GM18873 (cell line): Measurements from ENCODE around the gene APCDD1L.
"Not testable (repeated sequence)": the region's sequence is repeated elsewhere in the genome, so short reads cannot be mapped to it uniquely, and the experiment has no call there.

ENCODE experiments used
- ATAC-seq: cut with Tn5 transposase; IDR thresholded peaks from one replicate; pipeline ENCODE4 v1.9.1; 2021; ENCODE audit warnings: mild to moderate bottlenecking, moderate library complexity, moderate number of reproducible peaks; ENCODE audit not compliant: unreplicated experiment, low FRiP score

APCDD1L gene

DNA sequence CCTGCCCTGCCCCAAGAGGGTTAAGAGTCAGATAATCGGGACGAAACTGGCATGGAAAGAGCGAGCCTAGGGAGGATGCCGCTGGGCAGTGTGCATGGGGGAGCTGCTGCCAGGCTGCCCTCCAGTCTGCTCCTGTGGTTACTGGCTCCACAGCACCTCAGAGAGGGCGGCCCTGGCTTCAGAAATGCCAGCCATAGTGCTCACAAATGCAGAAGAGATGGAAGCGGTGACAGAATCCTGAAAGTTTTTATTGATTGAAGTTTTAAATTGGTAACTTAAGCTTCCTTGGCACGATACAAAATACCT is 68.3 kb downstream of the APCDD1L start:
- no peak for ATAC-seq

DNA sequence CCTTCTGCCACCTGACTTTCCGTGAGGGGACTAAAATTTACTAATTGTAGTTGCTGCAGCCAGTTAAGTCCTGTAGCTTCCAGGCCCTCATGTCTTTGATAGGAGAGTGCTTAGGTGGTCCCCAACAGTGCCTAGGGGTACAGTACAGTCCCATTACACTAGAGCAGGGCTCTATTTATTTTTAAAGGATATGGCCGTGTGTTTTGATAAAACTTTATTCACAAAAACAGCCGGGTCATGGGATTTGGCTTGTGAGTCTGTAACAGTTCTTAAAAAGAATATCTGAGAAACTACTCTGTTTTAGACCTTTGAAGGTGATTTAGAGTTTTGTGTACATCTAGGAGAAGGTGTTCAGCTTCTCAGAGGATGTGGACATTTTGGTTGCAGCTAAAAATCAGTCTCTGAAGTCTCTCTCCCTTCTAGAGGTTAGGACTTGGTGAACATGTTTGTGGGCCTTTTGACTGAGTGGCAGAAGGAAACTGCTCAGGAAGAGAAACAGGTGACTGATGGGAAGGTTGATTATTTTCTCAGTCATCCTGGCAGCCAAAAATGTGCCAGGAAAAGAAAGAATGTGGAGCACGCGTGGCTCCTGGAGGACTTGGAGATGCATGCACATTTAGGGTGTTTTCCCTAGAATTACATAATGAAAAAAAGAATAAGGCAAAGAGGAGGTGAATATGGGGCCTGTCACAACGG is 68.8 kb downstream of the APCDD1L start:
- no peak for ATAC-seq

DNA sequence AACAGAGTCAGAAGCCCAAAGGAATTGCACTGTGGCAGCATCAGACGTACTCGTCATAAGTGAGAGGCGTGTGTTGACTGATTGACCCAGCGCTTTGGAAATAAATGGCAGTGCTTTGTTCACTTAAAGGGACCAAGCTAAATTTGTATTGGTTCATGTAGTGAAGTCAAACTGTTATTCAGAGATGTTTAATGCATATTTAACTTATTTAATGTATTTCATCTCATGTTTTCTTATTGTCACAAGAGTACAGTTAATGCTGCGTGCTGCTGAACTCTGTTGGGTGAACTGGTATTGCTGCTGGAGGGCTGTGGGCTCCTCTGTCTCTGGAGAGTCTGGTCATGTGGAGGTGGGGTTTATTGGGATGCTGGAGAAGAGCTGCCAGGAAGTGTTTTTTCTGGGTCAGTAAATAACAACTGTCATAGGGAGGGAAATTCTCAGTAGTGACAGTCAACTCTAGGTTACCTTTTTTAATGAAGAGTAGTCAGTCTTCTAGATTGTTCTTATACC is 70.4 kb downstream of the APCDD1L start:
- ATAC-seq: no peak

DNA sequence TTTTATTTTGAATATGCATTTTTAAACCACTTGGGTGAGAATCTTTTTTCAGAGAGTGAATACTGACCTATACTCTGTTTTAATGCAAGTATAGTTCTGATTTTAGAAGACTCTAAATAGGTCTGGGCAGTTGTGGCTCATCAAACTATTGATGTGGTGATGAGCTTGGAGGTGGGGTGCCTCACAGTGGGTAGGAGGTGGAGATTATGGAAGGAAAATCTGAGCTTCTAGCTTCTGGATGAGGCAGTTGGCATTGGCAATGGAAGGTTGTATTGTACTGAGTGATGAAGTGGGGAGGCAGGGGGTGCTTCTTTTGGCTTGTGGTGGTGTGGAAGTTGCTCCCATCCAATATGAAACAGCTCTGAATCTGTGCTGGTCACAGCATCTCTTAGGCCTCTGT is 73.5 kb downstream of the APCDD1L start:
- ATAC-seq: no peak

DNA sequence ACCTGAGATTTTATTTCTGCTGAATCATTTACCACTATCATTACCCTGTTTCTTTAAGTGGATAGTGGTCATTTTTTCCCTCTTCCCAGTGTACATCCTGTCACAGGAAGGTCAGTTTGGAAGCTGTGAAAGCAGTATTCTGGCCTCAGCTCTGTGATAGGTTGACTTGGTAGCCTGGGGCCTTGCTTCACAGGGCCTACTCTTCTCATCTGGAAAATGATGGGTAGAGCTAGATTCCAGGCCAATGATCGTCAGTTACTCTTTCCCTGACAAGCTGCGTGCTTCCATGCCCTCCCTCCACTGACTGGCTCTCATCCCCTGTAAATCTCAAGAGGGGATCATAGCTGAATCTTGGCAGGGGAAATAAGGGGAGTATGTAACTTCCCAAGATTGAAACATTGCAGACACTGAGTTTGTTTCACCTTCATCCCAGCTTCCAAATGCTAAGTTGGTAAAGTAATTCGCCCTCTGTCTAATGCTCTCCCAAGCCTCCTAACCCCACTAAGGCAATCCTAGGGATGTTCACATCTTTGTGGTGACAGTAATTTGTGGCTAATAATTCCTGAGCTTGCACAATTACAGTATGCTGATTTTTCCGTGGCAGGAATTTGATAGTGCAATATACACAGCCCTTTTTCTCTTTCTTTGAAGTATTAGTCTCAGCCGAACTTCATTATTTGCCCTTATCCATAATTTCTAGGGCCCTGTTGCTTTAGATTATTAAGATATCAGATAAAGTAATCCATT is 75.0 kb downstream of the APCDD1L start:
- ATAC-seq: no peak

DNA sequence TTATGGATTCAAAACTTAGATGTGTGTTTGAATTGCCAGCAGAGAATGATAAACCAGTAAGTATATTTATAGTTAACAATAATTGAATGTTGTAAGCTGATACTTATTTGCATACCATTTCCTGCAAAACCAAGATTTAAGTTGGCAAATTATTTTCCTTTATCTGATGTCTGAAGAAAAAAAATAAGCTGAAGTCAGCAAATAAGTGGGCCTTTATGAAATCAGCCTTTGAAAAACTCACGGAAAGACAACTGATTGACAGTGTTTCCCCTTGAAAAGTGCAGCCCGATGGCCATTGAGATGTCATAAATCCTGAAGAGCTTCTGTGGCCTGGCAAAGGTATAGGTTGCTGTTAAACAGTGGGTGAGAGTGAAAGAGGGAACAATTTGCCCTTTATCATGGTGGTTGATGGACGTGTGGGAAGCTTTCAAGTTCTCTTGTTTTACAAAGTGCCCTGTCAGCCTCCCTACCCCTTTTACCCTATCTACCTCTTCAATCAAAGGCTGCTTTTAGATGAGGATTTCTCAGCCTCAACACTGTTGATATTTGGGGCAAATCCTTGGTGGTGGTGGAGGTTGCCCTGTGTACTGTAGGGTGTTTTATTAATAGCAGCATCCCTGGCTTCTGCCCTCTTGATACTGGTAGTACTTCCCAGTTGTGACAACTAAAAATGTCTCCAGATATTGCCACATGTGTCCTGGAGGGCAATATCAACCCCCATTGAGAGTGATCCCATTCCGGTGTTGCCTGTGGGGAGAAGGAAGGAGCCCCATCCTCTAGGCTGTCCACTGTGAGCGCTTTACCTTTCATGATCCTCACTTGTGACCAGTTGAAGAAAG is 76.0 kb downstream of the APCDD1L start:
- ATAC-seq: no peak

DNA sequence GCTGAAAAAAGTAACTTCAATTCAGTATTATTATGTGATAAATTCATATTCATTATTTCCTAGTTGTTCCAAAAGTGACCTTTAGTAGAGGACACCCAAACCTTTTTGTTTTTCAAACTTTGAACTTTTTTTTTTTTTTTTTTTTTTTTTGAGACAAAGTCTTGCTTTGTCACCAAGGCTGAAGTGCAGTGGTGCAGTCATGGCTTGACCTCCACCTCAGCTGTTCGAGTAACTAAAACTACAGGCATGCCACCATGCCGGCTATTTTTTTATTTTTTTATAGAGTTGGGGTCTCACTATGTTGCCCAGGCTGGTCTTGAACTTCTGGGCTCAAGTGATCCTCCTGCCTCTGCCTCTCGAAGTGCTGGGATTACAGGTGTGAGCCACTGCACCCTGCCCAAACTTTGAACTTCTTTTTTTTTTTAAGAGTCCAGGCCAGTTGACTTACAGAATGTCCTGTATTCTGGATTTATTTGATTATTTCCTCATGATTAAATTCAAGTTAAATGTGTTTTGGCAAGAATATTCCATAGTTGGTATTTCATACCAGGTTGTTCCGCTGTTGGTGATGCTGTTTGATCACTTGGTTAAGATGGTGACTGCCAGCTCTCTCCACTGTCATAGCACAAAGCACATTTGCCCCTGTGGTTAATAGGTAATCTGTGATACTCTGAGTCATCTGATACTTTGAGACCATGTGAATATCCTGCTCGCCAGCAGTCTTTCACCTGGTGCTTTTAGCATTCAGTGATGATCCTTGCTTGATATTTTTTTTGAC is 78.1 kb downstream of the APCDD1L start:
- ATAC-seq: no peak

DNA sequence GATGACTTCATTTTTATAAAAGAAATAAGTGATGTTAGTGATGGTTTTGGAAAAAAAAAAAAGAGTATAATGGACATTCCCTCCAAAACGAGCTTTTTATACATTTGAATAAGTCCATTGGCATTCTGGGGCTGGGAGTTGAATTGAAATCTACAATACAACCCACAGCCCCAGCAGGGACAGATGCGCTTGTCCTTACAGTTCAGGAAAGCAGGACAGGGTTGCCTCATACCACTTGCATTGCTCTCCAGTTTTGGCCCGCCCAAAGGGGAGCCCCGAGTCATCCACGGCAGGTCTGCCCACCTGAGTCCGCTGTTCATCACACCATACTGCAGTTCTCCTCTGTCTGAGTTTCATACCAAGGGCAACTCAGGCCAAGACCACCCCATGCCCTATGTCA is 80.0 kb downstream of the APCDD1L start:
- ATAC-seq: no peak

DNA sequence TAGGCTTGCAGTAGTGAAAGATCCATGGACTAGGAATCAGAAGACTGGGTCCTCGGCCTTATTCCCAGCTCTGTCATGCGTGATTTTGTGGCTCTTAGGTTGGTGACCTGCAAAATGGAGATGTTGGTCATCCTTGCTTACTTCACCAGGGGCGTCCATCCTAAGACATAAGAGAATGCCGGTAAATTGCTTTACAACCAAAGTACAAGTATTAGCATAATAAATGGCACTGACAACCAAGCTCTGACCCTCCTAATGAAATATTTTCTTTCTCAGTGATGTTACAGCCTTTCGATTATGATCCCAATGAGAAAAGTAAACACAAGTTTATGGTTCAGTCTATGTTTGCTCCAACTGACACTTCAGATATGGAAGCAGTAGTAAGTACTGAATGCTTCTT is 80.9 kb downstream of the APCDD1L start:
- no peak for ATAC-seq

DNA sequence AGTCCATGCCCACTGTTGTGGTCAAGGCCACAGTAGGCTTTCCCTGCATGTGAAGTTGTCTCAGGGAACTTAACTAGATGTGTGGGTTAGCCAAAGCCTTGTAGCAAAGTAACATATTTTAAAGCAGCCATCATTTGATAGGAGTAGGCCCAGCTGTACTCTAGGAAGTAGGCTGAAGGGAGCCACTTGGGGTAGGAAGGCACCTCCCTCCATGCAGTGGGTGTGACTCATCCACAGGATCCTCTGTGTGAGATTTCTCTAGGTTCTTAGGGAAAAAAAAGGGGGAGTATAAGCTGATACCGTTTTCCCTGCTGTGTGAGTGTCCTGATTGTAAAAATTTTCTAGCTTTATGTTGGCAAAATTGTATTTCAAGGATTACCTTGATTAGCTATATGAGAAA is 81.4 kb downstream of the APCDD1L start:
- ATAC-seq: no peak

DNA sequence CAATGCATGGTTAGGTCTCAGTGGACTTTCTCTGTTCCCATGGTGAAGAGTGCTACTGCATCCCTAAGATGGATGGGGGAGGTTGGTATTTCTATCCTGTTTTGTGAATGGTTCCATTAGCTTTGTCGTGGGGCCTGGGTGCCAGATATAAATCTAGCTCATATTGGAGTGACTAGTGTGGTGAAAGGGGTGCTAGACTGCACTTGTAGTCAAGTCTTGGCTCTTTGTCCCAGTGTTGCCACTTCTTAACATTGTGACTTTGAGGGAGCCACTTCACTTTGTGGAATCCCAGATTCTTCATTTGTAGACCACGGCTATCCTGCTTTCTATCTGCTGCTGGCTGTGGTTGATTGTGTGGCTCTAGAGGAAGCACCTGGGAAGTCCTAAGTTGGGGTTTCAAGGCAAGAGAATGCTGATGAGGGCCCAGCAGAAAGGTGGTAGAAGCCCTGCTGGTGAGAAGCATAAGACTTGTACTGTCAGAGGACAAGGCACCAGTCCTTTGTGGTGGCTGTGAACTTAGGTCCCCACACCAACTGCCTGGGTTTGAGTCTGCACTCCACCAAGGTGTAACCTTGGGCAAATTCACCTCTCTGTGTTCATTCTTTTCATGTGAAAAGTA is 82.1 kb downstream of the APCDD1L start:
- ATAC-seq: no peak

DNA sequence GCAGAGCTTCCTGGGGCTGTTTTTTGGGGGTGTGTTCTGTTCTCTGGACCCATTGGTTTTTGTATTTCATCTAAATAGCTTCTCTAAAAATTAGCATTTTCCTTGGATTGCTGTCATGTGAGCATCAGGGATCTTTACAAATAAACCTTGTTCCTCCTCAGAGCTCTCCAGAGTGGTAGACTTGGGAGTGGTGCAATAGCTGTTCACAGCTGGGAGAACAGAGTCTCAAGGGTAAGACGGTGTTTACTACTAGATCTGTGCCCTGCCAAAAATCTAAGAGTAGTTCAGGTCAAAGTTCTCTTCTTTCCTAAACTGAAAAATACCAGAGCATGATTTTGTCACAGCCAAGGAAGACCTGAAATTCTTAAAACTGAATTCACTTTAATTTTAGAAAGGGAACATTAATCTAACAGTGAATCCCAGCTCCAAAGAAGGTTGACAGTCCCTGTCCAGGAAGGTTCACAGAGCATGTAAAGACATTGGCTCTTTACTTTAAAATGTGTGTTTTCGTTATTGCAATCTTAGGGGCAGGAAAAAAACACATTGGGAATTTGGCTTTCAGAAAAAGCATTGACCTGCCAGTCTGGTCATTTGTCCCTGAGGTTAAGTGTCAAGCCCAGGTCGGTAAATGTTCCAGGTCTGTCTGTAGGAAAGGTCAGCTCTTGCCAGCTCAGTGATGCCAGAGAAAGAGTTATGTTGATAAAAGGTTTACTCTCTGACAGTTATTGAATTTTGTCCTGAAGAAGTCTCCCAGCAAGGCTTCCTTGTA is 82.8 kb downstream of the APCDD1L start:
- no peak for ATAC-seq

DNA sequence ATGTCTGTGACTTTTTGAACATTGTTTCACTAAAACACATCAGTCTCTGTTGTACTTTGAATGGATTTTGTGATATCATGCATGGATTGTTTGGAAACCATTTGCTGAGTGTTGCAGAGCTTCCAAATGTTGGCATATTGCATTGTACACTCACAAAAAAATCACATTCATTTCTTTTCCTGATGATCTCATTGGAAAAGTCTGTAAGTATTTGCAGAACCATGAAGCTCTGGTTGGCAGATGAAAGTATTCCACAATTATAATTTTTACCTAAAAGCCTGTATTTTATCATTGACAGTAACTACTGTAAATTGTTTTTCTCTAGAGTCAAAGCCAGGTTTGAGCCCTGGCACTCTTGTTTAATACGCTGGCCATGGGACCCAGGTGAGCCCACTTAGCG is 84.1 kb downstream of the APCDD1L start:
- no peak for ATAC-seq

DNA sequence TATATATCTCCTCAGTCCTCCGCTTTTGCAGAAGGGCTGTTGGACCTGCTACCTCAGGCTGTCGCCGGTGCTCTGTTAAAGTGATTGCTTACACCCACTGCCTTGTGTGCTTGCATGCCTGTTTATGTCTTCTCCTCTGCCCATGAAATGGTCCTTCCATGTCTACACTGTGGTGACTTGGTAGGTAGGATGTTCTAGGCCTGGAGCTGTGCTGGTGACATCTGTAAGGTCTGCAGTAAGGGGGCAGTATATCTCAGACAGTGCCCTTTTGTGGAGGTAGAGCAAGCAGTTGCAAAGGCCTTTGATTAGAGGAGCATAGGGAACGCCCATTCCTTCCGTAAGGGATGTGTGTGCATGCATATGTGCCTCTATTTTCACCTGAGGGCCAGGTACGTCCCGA is 85.9 kb downstream of the APCDD1L start:
- no peak for ATAC-seq

DNA sequence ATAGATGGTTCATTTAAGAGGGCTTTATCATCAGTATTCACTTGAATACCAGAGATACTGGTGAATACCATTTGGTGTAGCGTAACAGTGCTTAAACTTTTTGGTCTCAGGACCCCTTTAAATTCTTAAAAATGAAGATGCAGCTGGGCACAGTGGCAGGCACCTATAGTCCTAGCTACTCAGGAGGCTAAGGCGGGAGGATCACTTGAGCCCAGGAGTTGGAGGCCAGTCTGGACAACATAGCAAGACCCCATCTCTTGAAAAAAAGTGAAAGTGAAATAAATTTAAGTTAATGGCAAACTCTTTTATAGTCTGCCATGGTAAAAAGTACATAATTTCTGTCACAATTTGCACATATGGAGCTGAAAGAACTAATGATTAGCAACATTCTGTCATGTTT is 86.8 kb downstream of the APCDD1L start:
- ATAC-seq: no peak

DNA sequence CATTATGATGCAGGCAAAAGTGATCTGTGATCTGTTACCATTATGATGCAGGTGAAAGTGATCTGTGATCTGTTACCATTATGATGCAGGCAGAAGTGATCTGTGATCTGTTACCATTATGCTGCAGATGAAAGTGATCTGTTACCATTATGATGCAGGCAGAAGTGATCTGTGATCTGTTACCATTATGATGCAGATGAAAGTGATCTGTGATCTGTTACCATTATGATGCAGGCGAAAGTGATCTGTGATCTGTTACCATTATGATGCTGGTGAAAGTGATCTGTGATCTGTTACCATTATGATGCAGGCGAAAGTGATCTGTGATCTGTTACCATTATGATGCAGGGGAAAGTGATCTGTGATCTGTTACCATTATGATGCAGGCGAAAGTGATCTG is 87.6 kb downstream of the APCDD1L start:
- not testable (repeated sequence) for ATAC-seq

DNA sequence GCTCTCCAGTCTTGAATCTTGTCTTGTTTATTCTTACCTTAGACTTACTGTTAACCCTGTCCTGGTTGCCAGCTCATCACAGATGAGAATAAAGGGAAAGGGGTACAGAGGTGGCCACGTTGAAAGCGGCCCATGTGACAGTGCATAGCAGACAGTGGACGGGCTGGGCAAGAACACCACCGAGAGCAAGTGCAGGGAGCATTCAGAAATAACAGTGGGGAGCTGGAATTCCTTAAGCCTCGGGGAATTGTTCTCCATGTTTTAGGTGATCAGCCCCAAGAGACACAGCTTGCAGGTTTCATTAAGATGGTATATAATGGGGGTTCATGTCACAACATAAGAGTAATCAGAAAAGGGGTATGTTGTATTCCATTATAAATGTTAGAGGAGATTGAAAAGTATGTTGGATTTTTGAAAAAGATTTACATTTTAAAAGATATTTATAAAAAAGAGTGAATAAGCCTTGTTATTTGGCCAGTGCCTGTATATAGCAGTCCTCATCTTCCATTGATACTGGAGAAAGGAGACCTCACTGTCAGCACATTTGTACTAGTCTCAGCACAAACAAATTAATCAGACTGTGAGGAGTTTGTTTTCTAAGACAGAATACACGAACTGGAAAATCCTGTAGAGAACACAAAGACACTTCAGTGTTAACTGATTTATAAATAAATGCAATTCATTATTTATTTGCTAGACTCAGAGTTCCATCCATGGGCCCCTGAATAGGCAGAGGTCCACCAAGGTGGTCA is 90.8 kb downstream of the APCDD1L start:
- ATAC-seq: no peak

DNA sequence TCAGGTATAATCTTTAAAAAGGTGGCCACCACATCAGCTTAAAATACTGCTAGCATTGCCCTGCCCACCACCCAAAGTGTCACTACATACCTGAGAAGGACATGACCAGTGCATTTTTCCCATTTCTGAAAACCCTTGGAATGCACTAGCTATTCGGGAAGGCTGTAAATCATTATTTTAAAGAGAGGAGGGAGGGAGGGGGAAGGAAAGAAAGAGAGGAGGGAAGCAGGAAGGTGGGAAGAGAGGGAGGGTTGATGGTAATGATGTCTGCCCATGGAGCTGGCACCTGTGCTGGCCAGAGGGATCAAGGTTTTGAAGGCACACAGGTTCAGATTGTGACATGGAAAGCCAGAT is 93.7 kb downstream of the APCDD1L start:
- ATAC-seq: no peak
